Mesothelial cell of epicardium (in vitro differentiated cells): ENCODE results near the gene GALNS. TPM values are rescaled to one million over a fixed set of nuclear protein-coding genes. Genes with fewer than 3 reads are reported as not detected.
"Not testable (repeated sequence)": the region's sequence is repeated elsewhere in the genome, so short reads cannot be mapped to it uniquely, and the experiment has no call there.

Experiments used
- DNase-seq, 2 experiments: peaks; one replicate each; pipeline ENCODE4 v3.0.0; 2021; ENCODE audit warnings: low spot score in 2 of 2; ENCODE audit not compliant: unreplicated experiment in 2 of 2
- H3K27ac Mint-ChIP-seq: 2 replicates; pipeline ENCODE4 v1.8.0; 2021; ENCODE audit warnings: mixed read lengths
- H3K27me3 Mint-ChIP-seq: 2 replicates; pipeline ENCODE4 v1.8.0; 2021; ENCODE audit warnings: low read depth, mixed read lengths
- H3K36me3 Mint-ChIP-seq: 2 replicates; pipeline ENCODE4 v1.8.0; 2021; ENCODE audit warnings: mixed read lengths
- H3K4me1 Mint-ChIP-seq: 2 replicates; pipeline ENCODE4 v1.8.0; 2021; ENCODE audit warnings: mixed read lengths
- H3K4me3 Mint-ChIP-seq: 2 replicates; pipeline ENCODE4 v1.8.0; 2021; ENCODE audit warnings: mild to moderate bottlenecking, moderate library complexity, mixed read lengths
- H3K9me3 Mint-ChIP-seq: 2 replicates; pipeline ENCODE4 v1.8.0; 2021; ENCODE audit warnings: mixed read lengths
- CTCF ChIP-seq: fragments of 200-600 bp; sonication (generic); IDR thresholded peaks from one replicate; pipeline ENCODE4 v1.5.0; 2021; ENCODE audit warnings: antibody characterized with exemption; ENCODE audit not compliant: unreplicated experiment
- total RNA-seq: library from RNA; stranded (reverse); gene quantifications from 3 replicates; pipeline ENCODE4 v1.2.1, GENCODE V29; 2021

GALNS gene
- total RNA-seq, 1 donor from 2014 or later = 42.4 TPM

- no peak for TF ChIP-seq CTCF
- Mint-ChIP-seq H3K27me3 (no peaks in the 10 kb centered on the region), H3K4me3 (peak overlapping the region; percentile 22), H3K4me1 (peaks cover 50% of the 10 kb centered on the region), H3K36me3 (no peaks in the 10 kb centered on the region), H3K9me3 (no peaks in the 10 kb centered on the region), H3K27ac (no peak overlapping the region)
- no peak for DNase-seq
Measured at GRCh38 chr16:88773812-88774291, 82.9 kb downstream of the GALNS start.

DNA sequence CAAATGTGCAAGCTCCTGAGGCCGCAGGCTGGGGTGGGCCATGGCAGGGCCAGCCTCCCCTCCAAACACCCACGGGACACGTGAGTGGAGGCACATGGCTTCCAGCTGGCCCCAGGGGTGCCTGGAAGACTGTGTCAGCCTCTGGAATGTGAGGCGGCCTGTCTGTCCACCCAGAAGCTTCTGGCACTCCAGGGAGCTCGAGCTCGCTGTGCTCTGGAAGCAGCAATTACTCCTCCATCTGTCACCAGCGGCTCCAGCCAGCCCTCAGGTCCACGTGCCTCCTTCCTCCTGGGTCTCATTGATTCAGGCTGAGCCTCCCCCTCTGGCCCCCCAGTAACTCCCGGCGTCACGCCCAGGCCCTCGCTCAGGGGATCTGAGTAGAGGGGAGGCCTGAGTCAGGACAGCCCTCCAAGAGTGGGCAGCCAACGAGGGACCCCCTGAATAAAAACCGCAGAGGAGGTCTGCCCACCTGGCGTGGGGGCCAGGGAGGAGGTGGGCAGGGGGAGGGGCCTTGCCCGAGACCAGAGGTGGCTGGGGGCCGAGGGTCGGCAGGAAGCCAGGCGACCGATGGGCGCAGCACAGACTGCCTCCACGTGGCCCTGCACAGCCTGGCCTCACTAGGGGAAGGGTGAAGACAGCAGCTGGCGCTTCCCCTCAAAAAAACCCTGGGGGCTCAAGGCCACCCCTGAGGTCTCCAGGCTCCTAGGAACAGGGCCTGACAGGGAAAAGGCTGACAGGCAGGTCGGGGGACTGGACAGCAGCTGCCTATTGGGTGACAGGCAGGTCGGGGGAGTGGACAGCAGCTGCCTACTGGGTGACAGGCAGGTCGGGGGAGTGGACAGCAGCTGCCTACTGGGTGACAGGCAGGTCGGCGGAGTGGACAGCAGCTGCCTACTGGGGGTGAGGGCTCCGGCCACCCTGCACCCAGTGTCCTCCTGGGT is 83.6 kb downstream of the GALNS start:
- no peak for TF ChIP-seq CTCF
- Mint-ChIP-seq H3K9me3 (no peaks in the 10 kb centered on the region), H3K4me3 (peak overlapping the region; percentile 50), H3K4me1 (peaks cover 48% of the 10 kb centered on the region), H3K27ac (peak overlapping the region; percentile 95), H3K27me3 (no peaks in the 10 kb centered on the region), H3K36me3 (no peaks in the 10 kb centered on the region)
- DNase-seq = peak in 1 of 2 experiments; percentile 70

GRCh38 chr16:88771781-88772180 is 85.0 kb downstream of the GALNS start:
- not testable (repeated sequence) for H3K9me3 Mint-ChIP-seq, H3K27ac Mint-ChIP-seq, H3K36me3 Mint-ChIP-seq, H3K4me3 Mint-ChIP-seq, DNase-seq, H3K27me3 Mint-ChIP-seq
- H3K4me1 Mint-ChIP-seq = peaks cover 60% of the 10 kb centered on the region

GRCh38 chr16:88771294-88771772 is 85.4 kb downstream of the GALNS start:
- no peaks in the 10 kb centered on the region for H3K27me3 Mint-ChIP-seq
- DNase-seq = no peak
- peak overlapping the region; percentile 79 for H3K27ac Mint-ChIP-seq
- peaks cover 62% of the 10 kb centered on the region for H3K4me1 Mint-ChIP-seq
- no peaks in the 10 kb centered on the region for H3K9me3 Mint-ChIP-seq
- no peaks in the 10 kb centered on the region for H3K36me3 Mint-ChIP-seq
- TF ChIP-seq CTCF = no peak
- peak overlapping the region; percentile 54 for H3K4me3 Mint-ChIP-seq

DNA sequence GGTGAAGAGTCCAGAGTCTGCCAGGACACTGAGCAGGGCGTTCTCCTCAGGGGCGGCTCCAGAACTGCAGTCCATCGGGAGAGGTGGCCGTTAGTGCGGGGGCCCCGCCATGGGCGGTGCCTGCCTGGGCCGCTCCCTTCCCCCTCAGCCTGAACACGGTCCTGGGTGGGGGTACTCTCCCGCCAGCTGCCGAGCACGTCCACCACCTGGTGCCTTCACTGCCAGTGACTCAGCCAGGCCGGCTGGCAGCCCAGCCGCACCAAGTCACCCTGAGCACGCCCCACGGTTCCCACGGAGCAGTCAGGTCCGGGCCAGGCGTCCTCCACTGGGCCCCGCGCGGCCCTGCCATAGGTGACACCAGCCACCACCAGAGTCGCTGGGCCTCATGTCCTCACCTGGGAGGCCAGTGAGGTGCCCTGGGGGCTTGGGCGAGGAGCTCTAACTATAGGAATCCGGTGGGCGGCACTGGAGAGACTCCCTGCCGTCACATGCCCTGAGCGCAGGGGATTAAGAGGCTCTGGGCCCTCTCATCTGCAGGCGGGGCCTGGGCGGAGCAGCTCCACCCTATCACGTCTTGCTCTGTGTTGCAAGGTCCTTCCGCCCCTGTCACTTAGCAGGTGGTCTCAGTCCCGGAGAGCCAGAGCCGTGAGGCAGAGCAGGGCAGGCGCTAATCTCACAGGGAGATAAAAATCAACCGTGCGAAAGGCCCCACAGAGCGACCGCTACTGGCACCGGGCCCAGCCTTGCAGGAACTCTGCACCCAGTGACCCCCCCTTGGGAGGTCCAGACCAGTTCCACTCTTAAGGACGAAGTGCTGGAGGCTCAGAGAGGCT is 86.1 kb downstream of the GALNS start:
- Mint-ChIP-seq H3K27ac (peak overlapping the region; percentile 79), H3K9me3 (no peaks in the 10 kb centered on the region)
- DNase-seq = peak in 1 of 2 experiments; percentile 78

More for the DNA sequence above, 86.1 kb downstream of the GALNS start:
- Mint-ChIP-seq H3K36me3 (no peaks in the 10 kb centered on the region), H3K4me3 (peak overlapping the region; percentile 54), H3K4me1 (peaks cover 67% of the 10 kb centered on the region), H3K27me3 (no peaks in the 10 kb centered on the region)
- TF ChIP-seq CTCF = no peak
